GM19438 (cell line): ENCODE measurements around the gene ATP9B.
"Not testable (repeated sequence)": the region's sequence is repeated elsewhere in the genome, so short reads cannot be mapped to it uniquely, and the experiment has no call there.

Experiments used
- ATAC-seq: cut with Tn5 transposase; IDR thresholded peaks from one replicate; pipeline ENCODE4 v1.9.1; 2021; ENCODE audit warnings: low read depth; ENCODE audit not compliant: unreplicated experiment

Gene ATP9B

GRCh38 chr18:79069717-79070151 is 540 bp downstream of the ATP9B start:
- ATAC-seq = no peak

DNA sequence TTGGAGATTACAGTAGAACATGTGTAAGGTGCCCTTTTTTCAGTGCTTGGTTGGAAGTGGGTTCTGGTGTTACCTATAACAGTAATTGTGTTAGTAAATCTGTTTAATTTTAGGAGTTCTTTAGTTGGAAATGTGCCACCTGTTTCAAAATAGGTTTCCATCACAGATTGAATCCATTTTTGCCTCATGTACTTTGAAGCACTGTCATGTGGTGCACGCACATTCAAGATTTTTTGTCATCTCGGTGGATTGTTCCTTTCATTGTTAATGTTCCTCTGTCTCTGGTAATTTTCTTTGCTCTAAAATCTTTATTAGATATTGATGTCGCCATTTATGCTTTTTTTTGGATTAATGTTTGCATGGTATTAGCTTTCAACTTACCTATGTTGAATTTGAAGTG is 1.3 kb downstream of the ATP9B start:
- ATAC-seq = no peak

DNA sequence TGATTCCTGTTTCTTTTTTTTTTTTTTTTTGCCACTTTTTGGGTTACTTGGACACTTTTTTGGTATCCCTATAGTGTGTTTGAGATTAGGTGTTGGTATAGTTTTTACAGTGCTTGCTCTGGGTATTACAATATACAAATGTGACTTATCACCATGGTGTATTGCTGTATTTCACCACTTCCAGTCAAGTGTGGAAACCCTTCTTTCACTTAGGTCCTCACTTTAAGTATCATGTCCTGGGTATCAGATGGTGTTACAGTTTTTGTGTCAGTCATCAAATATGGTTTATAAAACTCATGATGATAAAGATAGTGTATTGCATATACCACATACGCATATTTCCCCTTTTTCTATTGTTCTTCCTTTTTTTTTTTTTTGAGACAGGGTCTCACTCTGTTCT is 1.8 kb downstream of the ATP9B start:
- ATAC-seq = no peak

GRCh38 chr18:79071503-79072210 is 2.5 kb downstream of the ATP9B start:
- no peak for ATAC-seq

DNA sequence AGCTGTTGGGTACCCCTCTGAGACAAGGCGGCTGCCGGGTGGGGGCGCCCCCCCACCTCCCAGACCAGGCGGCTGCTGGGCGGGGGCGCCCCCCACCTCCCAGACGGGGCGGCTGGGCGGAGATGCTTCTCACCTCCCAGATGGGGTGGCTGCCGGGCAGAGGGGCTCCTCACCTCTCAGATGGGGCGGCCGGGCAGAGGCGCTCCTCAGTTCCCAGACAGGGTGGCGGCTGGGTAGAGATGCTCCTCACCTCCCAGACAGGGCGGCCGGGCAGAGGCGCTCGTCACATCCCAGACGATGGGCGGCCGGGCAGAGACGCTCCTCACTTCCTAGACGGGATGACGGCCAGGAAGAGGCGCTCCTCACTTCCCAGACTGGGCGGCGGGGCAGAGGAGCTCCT is 3.5 kb downstream of the ATP9B start:
- not testable (repeated sequence) for ATAC-seq

GRCh38 chr18:79077181-79077580 is 8.0 kb downstream of the ATP9B start:
- no peak for ATAC-seq

DNA sequence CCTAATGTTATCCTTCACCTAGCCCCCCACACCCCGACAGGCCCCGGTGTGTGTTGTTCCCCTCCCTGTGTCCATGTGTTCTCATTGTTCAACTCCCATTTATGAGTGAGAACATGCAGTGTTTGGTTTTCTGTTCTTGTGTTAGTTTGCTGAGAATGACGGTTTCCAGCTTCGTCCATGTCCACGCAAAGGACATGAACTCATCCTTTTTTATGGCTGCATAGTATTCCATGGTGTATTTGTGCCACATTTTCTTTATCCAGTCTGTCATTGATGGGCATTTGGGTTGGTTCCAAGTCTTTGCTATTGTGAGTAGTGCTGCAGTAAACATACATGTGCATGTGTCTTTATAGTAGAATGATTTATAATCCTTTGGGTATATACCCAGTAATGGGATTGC is 9.6 kb downstream of the ATP9B start:
- ATAC-seq = not testable (repeated sequence)

GRCh38 chr18:79092874-79093273 is 23.7 kb downstream of the ATP9B start:
- ATAC-seq = no peak

DNA sequence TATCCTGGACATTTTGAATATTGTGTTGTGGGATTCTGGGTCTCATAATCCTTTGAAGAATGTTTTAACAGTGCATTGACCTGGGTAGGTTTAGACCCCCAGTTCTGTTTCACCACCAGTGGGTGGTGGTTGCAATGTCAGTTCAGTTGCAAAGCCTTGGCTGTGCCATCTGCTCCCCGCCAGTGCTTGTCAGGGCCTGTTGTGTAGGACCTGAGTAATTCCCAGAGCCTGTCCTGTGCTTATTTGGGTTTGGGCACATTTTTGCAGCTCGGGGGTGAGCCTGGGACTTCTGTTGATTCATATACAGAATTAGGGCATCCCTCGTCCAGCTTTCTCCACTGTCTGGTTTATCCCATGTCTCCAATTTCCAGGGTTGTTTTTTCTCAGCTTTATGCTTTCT is 24.8 kb downstream of the ATP9B start:
- no peak for ATAC-seq

- no peak for ATAC-seq
Observed at GRCh38 chr18:79095216-79095615, 26.0 kb downstream of the ATP9B start.

DNA sequence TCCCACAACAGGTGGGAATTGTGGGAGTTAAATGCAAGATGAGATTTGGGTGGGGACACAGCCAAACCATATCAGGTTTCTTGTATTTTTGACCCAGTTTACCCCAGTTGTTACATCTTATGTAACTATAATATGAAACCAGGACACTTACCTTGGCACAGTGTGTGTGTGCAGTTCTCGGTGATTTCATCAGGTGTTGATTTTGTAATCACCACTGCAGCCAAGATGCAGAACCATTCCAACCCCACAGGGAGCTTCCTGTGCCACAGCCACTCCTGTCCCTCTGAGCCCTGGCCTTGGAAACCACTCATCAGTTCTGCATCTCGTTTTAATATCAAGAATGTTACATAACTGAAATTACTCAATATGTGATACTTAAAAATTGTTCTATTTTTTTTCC is 31.8 kb downstream of the ATP9B start:
- no peak for ATAC-seq

DNA sequence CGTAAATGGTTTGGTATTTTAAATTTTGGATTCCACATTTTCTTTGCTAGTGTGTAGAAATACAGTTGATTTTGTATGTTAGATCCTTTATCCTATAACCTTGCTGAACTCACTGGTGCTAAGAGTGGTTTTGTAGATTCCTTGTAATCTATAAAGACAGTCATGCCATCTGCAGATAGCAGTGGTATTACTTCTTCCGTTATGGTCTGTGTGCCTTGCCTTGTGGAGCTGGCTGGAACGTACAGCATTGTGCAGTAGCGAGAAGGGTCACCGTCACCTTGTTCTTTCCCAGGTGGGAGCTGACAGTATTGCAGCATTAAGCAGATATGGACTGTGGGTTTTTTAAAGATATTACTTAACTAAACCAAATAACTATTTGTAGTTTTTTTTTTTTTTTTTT is 33.7 kb downstream of the ATP9B start:
- no peak for ATAC-seq

DNA sequence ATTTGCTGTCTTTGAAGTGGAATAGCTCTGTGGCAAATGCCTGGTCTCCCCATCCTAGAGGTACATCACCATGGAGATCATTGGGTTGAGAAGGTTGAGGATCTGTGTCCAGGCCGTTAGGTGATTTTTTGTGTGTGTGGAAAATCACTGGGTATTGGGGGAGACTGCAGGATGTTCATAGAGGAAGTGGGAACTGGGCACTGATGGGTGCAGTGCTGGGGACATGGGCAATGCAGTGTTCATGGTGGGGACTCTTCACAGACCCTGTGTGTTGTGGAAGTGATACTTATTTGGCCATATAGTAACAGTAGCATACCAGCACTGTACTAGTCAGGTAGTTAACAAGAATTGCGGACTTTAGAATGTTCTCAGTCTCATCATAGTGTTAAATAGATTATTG is 34.9 kb downstream of the ATP9B start:
- no peak for ATAC-seq

- ATAC-seq = no peak
Observed at GRCh38 chr18:79105455-79105854, 36.3 kb downstream of the ATP9B start.

DNA sequence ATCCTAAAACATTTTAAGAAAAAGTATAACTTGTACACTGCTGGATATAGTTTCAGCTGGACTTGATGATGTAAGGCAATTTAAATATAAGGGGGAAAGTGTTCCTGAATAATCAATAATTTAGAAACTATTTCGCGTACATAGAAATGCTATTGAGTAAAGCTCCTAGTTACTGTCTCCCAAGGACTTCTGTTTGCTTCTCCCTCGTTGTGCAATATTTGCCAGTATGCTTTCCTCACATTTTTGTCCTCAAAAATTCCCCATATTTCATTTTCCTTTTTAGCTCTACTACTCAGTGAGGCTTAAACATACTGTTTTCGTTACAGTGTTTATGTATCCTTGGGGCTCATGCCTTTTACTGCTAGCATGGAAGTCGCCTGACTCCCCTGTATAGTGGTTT is 36.9 kb downstream of the ATP9B start:
- ATAC-seq = no peak

DNA sequence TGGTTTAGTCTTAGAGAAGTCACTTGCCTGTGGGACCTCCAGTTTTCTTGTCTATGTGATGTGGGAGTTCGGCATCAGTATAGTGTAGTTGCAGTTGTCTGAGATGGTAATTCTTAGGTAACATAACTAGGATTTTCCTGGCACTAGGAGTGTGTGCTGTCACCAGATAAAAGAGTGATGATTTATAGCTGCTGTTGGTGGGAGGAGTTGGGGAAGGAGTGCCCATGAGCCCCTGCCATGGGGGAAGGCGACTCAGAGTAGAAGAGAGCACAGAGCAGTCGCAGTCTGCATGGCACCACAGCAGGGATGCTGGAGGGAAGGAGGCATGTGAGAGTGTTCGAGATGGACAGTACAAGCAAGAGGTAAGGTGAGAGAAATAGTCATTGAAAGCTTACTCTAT is 38.7 kb downstream of the ATP9B start:
- ATAC-seq = no peak

DNA sequence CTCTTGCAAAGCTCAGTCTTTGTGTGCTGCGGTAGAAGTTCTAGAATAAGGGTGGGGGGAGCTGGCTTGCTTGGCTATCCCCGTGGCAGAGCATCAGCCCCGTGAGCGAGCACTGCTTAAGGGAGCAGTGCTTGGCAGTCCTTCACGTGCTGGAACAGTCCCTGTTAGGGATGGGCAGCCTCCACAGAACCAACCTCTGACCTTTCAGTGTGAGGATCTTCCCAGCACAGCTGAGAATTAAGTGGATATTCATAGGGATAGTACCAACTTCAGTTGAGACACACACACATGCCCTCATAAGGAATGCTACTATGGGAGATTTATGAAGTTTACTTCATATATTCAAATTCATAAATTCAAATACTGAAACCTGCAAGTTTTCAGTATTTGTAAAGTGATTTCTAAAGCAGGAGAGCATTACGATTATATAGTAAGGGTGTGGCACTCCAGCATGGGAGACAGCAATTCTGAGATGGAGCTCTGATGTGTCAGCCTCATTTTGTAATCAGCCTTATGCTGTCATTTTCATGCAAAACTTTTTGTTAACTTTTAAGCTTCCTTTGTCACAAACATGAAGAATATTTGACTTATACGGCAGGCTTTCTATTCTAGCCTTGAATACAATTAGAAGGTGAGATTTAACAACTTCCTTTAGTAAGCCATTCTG is 39.5 kb downstream of the ATP9B start:
- no peak for ATAC-seq

DNA sequence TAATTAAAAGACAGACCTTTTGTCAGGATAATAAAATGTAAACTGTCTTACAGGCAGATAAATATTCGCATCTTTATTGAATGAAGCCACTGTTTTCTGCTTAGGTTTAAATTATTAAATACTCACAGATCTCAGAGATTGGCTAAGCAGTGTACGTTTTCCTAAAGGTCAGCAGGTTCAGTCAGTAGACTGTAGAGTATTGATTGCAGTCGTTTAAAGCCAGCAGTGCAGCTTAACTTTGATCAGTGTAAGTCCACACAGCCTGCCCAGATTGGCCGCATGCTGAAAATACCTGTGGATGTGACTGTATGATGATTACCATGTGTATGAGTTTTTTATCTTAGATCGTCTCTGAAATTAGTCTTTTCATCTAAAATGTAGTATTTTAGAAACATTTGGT is 42.3 kb downstream of the ATP9B start:
- ATAC-seq = no peak

DNA sequence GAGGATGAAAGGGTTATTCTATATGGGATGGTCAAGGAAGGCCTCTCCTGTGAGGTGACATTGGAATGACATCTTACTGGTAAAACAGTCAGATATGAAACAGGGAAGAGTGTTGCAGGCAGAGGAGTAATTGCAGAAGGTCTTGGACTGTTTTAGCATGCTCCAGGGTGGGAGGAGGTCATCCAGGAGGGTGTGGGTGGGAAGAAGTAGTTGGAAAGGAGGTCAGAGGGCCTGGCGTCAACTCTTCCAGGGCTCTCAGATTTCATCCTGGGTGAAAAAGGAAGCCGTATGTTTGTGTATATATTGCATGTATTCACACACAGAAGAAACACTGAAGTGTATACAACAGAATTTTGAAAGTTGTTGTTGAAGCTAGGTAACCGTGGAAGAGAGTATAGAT is 48.2 kb downstream of the ATP9B start:
- no peak for ATAC-seq

DNA sequence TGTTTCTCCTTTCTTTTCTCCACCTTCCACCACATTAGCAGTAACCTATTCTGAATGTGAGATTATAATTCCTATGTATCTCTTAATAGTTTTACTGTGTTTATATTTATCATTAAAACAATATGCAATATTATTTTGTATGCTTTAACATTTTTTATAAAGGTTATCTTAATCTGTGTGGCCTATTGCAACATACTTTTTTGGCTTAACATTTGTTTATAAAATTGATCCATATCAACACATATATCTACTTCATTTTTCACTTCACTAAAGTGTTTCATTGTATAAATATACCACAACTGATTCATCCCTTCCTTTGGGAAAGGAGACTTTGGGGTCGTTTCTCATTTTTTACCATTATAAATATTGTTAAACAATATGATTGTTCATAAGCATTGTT is 48.6 kb downstream of the ATP9B start:
- no peak for ATAC-seq

DNA sequence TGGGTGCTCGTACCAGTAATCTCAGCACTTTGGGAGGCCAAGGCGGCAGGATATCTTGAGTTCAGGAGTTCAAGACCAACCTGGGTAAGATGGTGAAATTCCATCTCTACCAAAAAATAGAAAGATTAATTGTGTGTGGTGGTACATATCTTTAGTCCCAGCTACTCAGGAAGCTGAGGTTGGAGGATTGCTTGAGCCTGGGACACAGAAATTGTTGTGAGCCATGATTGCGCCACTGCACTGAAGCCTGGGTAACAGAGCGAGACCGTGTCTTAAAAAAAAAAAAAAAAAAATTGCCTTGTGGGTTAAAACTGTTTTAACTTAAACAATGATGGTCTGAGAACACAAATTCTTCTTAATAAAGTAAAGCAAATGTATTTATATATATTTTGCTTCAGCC is 49.6 kb downstream of the ATP9B start:
- no peak for ATAC-seq

- no peak for ATAC-seq
Observed at GRCh38 chr18:79121746-79122474, 52.7 kb downstream of the ATP9B start.
